T-cell (primary cell): ENCODE measurements around the gene DNAJC4. TPM values are rescaled to one million over a fixed set of nuclear protein-coding genes. Genes with fewer than 3 reads are reported as not detected.
A peak's percentile ranks its signal among the peaks of the same experiment; 100 is the strongest.

Experiments
- ATAC-seq, 4 experiments: fragments of 200-7000 bp in 3 of 4; fragments of 150-1000 bp in 1 of 4; cut with Tn5 transposase; replicated peaks in 1 of 4; 1 replicate in 3 of 4; 2 replicates in 1 of 4; pipeline ENCODE4 v1.10.0; 2021; ENCODE audit warnings: moderate library complexity in 3 of 4, mild to moderate bottlenecking in 2 of 4, moderate number of reproducible peaks in 1 of 4
- CTCF ChIA-PET, 2 donors: fragments of 300-600 bp; sonication (Branson Sonifier 250); formaldehyde crosslinking; loops; one replicate each; lab custom pipeline; 2022; ENCODE audit warnings: antibody characterized with exemption in 2 of 2; lab: Charles Lee
- POLR2A ChIA-PET, 2 donors: fragments of 300-600 bp; sonication (Branson Sonifier 250); formaldehyde crosslinking; loops; one replicate each; lab custom pipeline; 2022; ENCODE audit warnings: antibody characterized with exemption in 2 of 2; lab: Charles Lee
- DNase-seq, 35 experiments: peaks; one replicate each; pipeline versions ENCODE4 v3.0.0 to v3.0.0-alpha.2; 2013 to 2023
- H3K27ac ChIP-seq: one replicate; pipeline ENCODE4 v1.5.1; 2013; ENCODE audit warnings: low read length
- H3K27me3 ChIP-seq, 2 experiments: replicated peaks in 1 of 2; 1 replicate in 1 of 2; 2 replicates in 1 of 2; pipeline versions ENCODE4 v1.6.1 to v1.7.0; 2013; ENCODE audit warnings: low read length in 1 of 2, mixed read lengths in 1 of 2; ENCODE audit not compliant: control insufficient read depth in 2 of 2, insufficient read depth in 2 of 2; ENCODE audit errors: extremely low read depth in 1 of 2
- H3K36me3 ChIP-seq, 2 donors: 1 replicate in 1 of 2; 2 replicates in 1 of 2; pipeline versions ENCODE4 v1.6.1 to v1.7.0; 2013; ENCODE audit warnings: low read length in 1 of 2; ENCODE audit not compliant: control insufficient read depth in 2 of 2, insufficient read depth in 1 of 2; ENCODE audit errors: extremely low read depth in 1 of 2
- H3K4me1 ChIP-seq, 2 experiments: 1 replicate in 1 of 2; 2 replicates in 1 of 2; pipeline versions ENCODE4 v1.6.1 to v1.7.0; 2013; ENCODE audit warnings: low read length in 2 of 2, mixed read lengths in 1 of 2; ENCODE audit not compliant: insufficient read depth in 2 of 2, control insufficient read depth in 1 of 2; ENCODE audit errors: extremely low read depth in 1 of 2
- H3K4me3 ChIP-seq, 2 donors: 1 replicate in 1 of 2; 2 replicates in 1 of 2; pipeline versions ENCODE4 v1.5.1 to v1.7.0; 2013; ENCODE audit warnings: mild to moderate bottlenecking in 2 of 2, low read length in 1 of 2, moderate library complexity in 1 of 2; ENCODE audit not compliant: control insufficient read depth in 1 of 2; ENCODE audit errors: extremely low read depth in 1 of 2
- H3K9me3 ChIP-seq: 2 replicates; pipeline ENCODE4 v1.7.0; 2013
- H3K27ac Mint-ChIP-seq, 2 donors: one replicate each; pipeline ENCODE4 v1.8.0; 2020 to 2021; ENCODE audit warnings: mild to moderate bottlenecking in 2 of 2, mixed read lengths in 2 of 2
- H3K27me3 Mint-ChIP-seq, 2 donors: one replicate each; pipeline ENCODE4 v1.8.0; 2021 to 2022; ENCODE audit warnings: mixed read lengths in 2 of 2
- H3K36me3 Mint-ChIP-seq: one replicate; pipeline ENCODE4 v1.8.0; 2021; ENCODE audit warnings: mixed read lengths
- H3K4me1 Mint-ChIP-seq, 3 donors: one replicate each; pipeline ENCODE4 v1.8.0; 2020 to 2022; ENCODE audit warnings: mixed read lengths in 3 of 3, mild to moderate bottlenecking in 1 of 3
- H3K4me3 Mint-ChIP-seq, 3 donors: one replicate each; pipeline ENCODE4 v1.8.0; 2020 to 2022; ENCODE audit warnings: mild to moderate bottlenecking in 3 of 3, mixed read lengths in 3 of 3, moderate library complexity in 3 of 3
- H3K9me3 Mint-ChIP-seq, 3 donors: one replicate each; pipeline ENCODE4 v1.8.0; 2020 to 2022; ENCODE audit warnings: mixed read lengths in 3 of 3
- WGBS: methylation state at CpG from one replicate; pipeline ENCODE4 v1.1.5; 2013; ENCODE audit warnings: missing lambda C conversion rate; ENCODE audit not compliant: insufficient coverage; 5-methylcytosine and 5-hydroxymethylcytosine counted together
- total RNA-seq, 35 experiments: library from RNA in 6 of 35; stranded (reverse) in 6 of 35; fragments of 120-200 nt in 1 of 35; gene quantifications; one replicate each; pipeline versions ENCODE4 v1.2.1 to v1.2.4 and lab custom pipeline; 2013 to 2026

Gene DNAJC4
- total RNA-seq, 5 donors from 2014 or later (not counting 1 experiment from before 2014, with no cell fraction given): 46.2 to 64.7 (median 51.4) TPM

- peak overlapping the region; percentile 97 for H3K27ac ChIP-seq
- ChIA-PET POLR2A (interaction anchor here in 1 of 2 donors (0.6 kb wide), 1 partner anchor 14 kb away, joined by 4 read pairs; the partner anchor contains the start of genes NUDT22 and TRPT1), CTCF (no interaction called here)
- peak overlapping the region; percentile 97 for H3K27ac Mint-ChIP-seq
- no peaks in the 10 kb centered on the region for H3K27me3 ChIP-seq
- peak overlapping the region in 1 of 2 donors; percentile 73 for H3K4me3 ChIP-seq
- no peaks in the 10 kb centered on the region for H3K9me3 Mint-ChIP-seq
- no peak for ATAC-seq
- H3K27me3 Mint-ChIP-seq: no peaks in the 10 kb centered on the region
- H3K36me3 ChIP-seq: peaks cover 16 to 27% of the 10 kb centered on the region in 2 donors
- peaks cover 12 to 48% of the 10 kb centered on the region in 2 experiments for H3K4me1 ChIP-seq
- 62% methylated on average over 6 of the region's 11 CpGs for WGBS
- peak overlapping the region; percentile 83 to 93 (median 89) for H3K4me3 Mint-ChIP-seq
- no peaks in the 10 kb centered on the region for H3K36me3 Mint-ChIP-seq
- H3K4me1 Mint-ChIP-seq: peaks cover 39 to 47% (median 41%) of the 10 kb centered on the region in 3 donors
- no peaks in the 10 kb centered on the region for H3K9me3 ChIP-seq
- DNase-seq: peak in 2 of 35 experiments; percentile 26 to 48
These were observed 9.5 kb downstream of the DNAJC4 start for GRCh38 chr11:64239662-64240434.

- no peaks in the 10 kb centered on the region for H3K9me3 Mint-ChIP-seq
- Histone ChIP-seq H3K9me3 (no peaks in the 10 kb centered on the region), H3K36me3 (peaks cover 16 to 27% of the 10 kb centered on the region in 2 donors), H3K27me3 (no peaks in the 10 kb centered on the region), H3K27ac (peak within 1 kb of the TSS; percentile 97), H3K4me1 (peaks cover 9 to 48% of the 10 kb centered on the region in 2 experiments), H3K4me3 (peak within 1 kb of the TSS; percentile 49 to 73)
- DNase-seq: peak; percentile 95 to 99 (median 98)
- WGBS: 2% methylated on average over 46 of the region's 58 CpGs
- H3K4me1 Mint-ChIP-seq: peaks cover 36 to 45% (median 37%) of the 10 kb centered on the region in 3 donors
- peak; percentile 72 to 74 (median 72) for ATAC-seq
- H3K27me3 Mint-ChIP-seq: no peaks in the 10 kb centered on the region
- peak within 1 kb of the TSS; percentile 97 for H3K27ac Mint-ChIP-seq
- H3K36me3 Mint-ChIP-seq: no peaks in the 10 kb centered on the region
- ChIA-PET CTCF (interaction anchor here in 1 of 2 donors (0.6 to 1.1 kb wide), 7 partner anchors 34 to 77 kb away, joined by 3 to 9 read pairs (median 5); partner anchors contain the start of genes BAD, FERMT3, PRDX5 and TRMT112), POLR2A (interaction anchor here (0.6 to 1.0 kb wide), 3 partner anchors 43 to 77 kb away, joined by 3 to 5 read pairs (median 3); partner anchors contain the start of genes BAD (in 1 of the 2) and TRMT112 (in 1 of the 2))
- H3K4me3 Mint-ChIP-seq: peak within 1 kb of the TSS; percentile 83 to 93 (median 89)
These were observed 10.3 kb downstream of the DNAJC4 start, which contains the start of gene FKBP2 for GRCh38 chr11:64240435-64241240. TSS of gene FKBP2 (plus strand) at chr11:64241095. CDS start at chr11:64242388, 1,293 bp downstream.

- 1% methylated on average over 22 of the region's 24 CpGs for WGBS
- Mint-ChIP-seq H3K36me3 (no peaks in the 10 kb centered on the region), H3K9me3 (no peaks in the 10 kb centered on the region), H3K27ac (peak overlapping the region; percentile 97), H3K4me3 (peak overlapping the region; percentile 83 to 93 (median 89)), H3K4me1 (peaks cover 37 to 43% (median 39%) of the 10 kb centered on the region in 3 donors), H3K27me3 (no peaks in the 10 kb centered on the region)
- DNase-seq: peak in 13 of 35 experiments; percentile 99 to 100 (median 100)
- POLR2A ChIA-PET: interaction anchor here (0.6 to 1.0 kb wide), 3 partner anchors 43 to 76 kb away, joined by 3 to 5 read pairs (median 3); partner anchors contain the start of genes BAD (in 1 of the 2) and TRMT112 (in 1 of the 2)
- CTCF ChIA-PET: interaction anchor here in 1 of 2 donors (0.6 to 1.1 kb wide), 7 partner anchors 35 to 77 kb away, joined by 3 to 9 read pairs (median 5); partner anchors contain the start of genes BAD, FERMT3, PRDX5 and TRMT112
- ATAC-seq: peak; percentile 80 to 88 (median 82)
- peak overlapping the region; percentile 97 for H3K27ac ChIP-seq
- peaks cover 9 to 48% of the 10 kb centered on the region in 2 experiments for H3K4me1 ChIP-seq
- H3K36me3 ChIP-seq: peaks cover 16 to 27% of the 10 kb centered on the region in 2 donors
- no peaks in the 10 kb centered on the region for H3K9me3 ChIP-seq
- H3K27me3 ChIP-seq: no peaks in the 10 kb centered on the region
- peak overlapping the region; percentile 49 to 73 for H3K4me3 ChIP-seq
These were observed 10.8 kb downstream of the DNAJC4 start for GRCh38 chr11:64241241-64241490.

- Mint-ChIP-seq H3K36me3 (no peaks in the 10 kb centered on the region), H3K27ac (peak overlapping the region; percentile 97), H3K27me3 (no peaks in the 10 kb centered on the region), H3K9me3 (no peaks in the 10 kb centered on the region), H3K4me3 (peak overlapping the region; percentile 83 to 93 (median 89)), H3K4me1 (peaks cover 37 to 43% (median 39%) of the 10 kb centered on the region in 3 donors)
- DNase-seq (peak in 23 of 35 experiments; percentile 30 to 100 (median 99)), ATAC-seq (peak in 2 of 4 experiments; percentile 1 to 2)
- peak overlapping the region; percentile 49 to 73 for H3K4me3 ChIP-seq
- H3K36me3 ChIP-seq: peaks cover 16 to 27% of the 10 kb centered on the region in 2 donors
- H3K27ac ChIP-seq: peak overlapping the region; percentile 97
- ChIA-PET POLR2A (interaction anchor here (0.6 to 1.0 kb wide), 4 partner anchors 43 to 76 kb away, joined by 3 to 5 read pairs (median 3); partner anchors contain the start of genes BAD (in 1 of the 2) and TRMT112 (in 1 of the 2)), CTCF (interaction anchor here in 1 of 2 donors (0.6 to 1.1 kb wide), 7 partner anchors 35 to 77 kb away, joined by 3 to 9 read pairs (median 5); partner anchors contain the start of genes BAD, FERMT3, PRDX5 and TRMT112)
- under 1% methylated on average over 55 of the region's 63 CpGs for WGBS
- H3K4me1 ChIP-seq: peaks cover 9 to 49% of the 10 kb centered on the region in 2 experiments
- H3K27me3 ChIP-seq: no peaks in the 10 kb centered on the region
- H3K9me3 ChIP-seq: no peaks in the 10 kb centered on the region
These were observed 11.4 kb downstream of the DNAJC4 start for GRCh38 chr11:64241491-64242374.

GRCh38 chr11:64243236-64243854 is 13.0 kb downstream of the DNAJC4 start:
- no peaks in the 10 kb centered on the region for H3K27me3 Mint-ChIP-seq
- Histone ChIP-seq H3K9me3 (no peaks in the 10 kb centered on the region), H3K4me1 (peaks cover 12 to 60% of the 10 kb centered on the region in 2 experiments), H3K4me3 (no peak overlapping the region), H3K36me3 (peaks cover 8 to 17% of the 10 kb centered on the region in 2 donors), H3K27me3 (no peaks in the 10 kb centered on the region), H3K27ac (no peak overlapping the region)
- no peak for ATAC-seq
- POLR2A ChIA-PET: interaction anchor here in 1 of 2 donors (0.5 kb wide), 1 partner anchor 534 kb away, joined by 3 read pairs; no protein-coding TSS in a partner anchor
- H3K27ac Mint-ChIP-seq: peak overlapping the region; percentile 72 to 77
- peak overlapping the region; percentile 46 to 93 (median 66) for H3K4me3 Mint-ChIP-seq
- H3K36me3 Mint-ChIP-seq: no peaks in the 10 kb centered on the region
- peaks cover 36 to 50% (median 49%) of the 10 kb centered on the region in 3 donors for H3K4me1 Mint-ChIP-seq
- H3K9me3 Mint-ChIP-seq: no peaks in the 10 kb centered on the region
- no CpG with 5 or more reads among the region's 8 CpGs for WGBS
- DNase-seq: no peak
- CTCF ChIA-PET: interaction anchor here in 1 of 2 donors (1.0 kb wide), 1 partner anchor 39 kb away, joined by 3 read pairs; no protein-coding TSS in a partner anchor
